ENCODE measurements around the gene TAC3. TPM values are rescaled to one million over a fixed set of nuclear protein-coding genes. Genes with fewer than 3 reads are reported as not detected.

The TAC3 gene
- total RNA-seq, 2 experiments from 2014 or later: not detected

DNA sequence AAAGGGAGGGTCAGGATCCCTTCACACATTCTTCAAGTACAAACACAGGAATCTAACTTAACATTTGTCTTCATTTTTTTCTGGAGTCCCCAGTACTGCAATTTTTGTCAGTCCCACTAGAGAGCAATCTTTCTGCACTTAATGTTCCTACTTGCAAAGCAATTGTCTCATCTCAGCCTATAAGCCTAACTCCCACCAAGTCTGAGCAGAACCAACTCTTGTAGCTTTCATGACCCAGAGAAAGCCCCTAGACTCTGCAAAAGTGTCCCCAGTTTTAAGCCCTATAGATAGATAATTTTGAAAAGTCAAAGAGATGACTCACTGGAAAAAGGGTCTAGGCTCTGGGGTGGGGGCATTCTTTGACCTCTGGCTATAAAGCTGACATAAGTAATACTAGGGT lies 8.2 kb downstream of the TAC3 start:
- no peak overlapping the region for H3K4me3 ChIP-seq (ENCODE audit: low read depth, low read length, poor library complexity, severe bottlenecking)
- no peak overlapping the region for H3K27ac ChIP-seq (ENCODE audit: low read depth, low read length, poor library complexity, severe bottlenecking)
- POLR2A ChIA-PET: interaction anchor here (1.1 kb wide), 1 partner anchor 104 kb away, joined by 4 read pairs; no protein-coding TSS in a partner anchor
- H3K36me3 ChIP-seq (ENCODE audit: insufficient read depth, low read length): peaks cover 16% of the 10 kb centered on the region
- no peaks in the 10 kb centered on the region for H3K9me2 ChIP-seq (ENCODE audit: insufficient read depth, low read length)
- intact Hi-C loops (cut with micrococcal nuclease; ENCODE audit: unreplicated experiment): loop anchor here (1.0 to 5.0 kb wide), 3 partner anchors 61 to 174 kb away; no protein-coding TSS in a partner anchor
- H3K79me2 ChIP-seq (ENCODE audit: insufficient read depth, low read depth, low read length): peaks cover 14% of the 10 kb centered on the region; the same call in 1 of the 2 replicates
- TF ChIP-seq, protein P1, sequence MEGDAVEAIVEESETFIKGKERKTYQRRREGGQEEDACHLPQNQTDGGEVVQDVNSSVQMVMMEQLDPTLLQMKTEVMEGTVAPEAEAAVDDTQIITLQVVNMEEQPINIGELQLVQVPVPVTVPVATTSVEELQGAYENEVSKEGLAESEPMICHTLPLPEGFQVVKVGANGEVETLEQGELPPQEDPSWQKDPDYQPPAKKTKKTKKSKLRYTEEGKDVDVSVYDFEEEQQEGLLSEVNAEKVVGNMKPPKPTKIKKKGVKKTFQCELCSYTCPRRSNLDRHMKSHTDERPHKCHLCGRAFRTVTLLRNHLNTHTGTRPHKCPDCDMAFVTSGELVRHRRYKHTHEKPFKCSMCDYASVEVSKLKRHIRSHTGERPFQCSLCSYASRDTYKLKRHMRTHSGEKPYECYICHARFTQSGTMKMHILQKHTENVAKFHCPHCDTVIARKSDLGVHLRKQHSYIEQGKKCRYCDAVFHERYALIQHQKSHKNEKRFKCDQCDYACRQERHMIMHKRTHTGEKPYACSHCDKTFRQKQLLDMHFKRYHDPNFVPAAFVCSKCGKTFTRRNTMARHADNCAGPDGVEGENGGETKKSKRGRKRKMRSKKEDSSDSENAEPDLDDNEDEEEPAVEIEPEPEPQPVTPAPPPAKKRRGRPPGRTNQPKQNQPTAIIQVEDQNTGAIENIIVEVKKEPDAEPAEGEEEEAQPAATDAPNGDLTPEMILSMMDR (conservative IDR thresholded peaks at IDR 0.05; ENCODE audit: low read length): peak; percentile 88
- TF ChIP-seq EZH2phosphoT487 (IDR thresholded peaks at IDR 0.05; ENCODE audit: borderline replicate concordance, low read depth, low read length): no peak
- CTCF ChIA-PET (ENCODE audit: unreplicated experiment): interaction anchor here (1.0 to 1.3 kb wide), 2 partner anchors 57 to 103 kb away, joined by 4 read pairs; partner anchors contain the start of gene STAT6
- peak; percentile 79 for DNase-seq (ENCODE audit: low spot score)
- peak overlapping the region; percentile 88; the same call in 1 of the 2 replicates for H2AFZ ChIP-seq (ENCODE audit: low read length)
- H4K20me1 ChIP-seq (ENCODE audit: insufficient read depth, low read length): 0 out of 2 replicates have a peak, but pooled peaks cover 5% of the 10 kb centered on the region
- H3K4me2 ChIP-seq (ENCODE audit: low read length): no peak overlapping the region
- H3K4me1 ChIP-seq (ENCODE audit: insufficient read depth, low read length, poor library complexity, severe bottlenecking): peaks cover 15% of the 10 kb centered on the region
- H3K9me3 ChIP-seq (ENCODE audit: low read length): no peaks in the 10 kb centered on the region
- no TSS peak for BruUV-seq (replicated peaks)

DNA sequence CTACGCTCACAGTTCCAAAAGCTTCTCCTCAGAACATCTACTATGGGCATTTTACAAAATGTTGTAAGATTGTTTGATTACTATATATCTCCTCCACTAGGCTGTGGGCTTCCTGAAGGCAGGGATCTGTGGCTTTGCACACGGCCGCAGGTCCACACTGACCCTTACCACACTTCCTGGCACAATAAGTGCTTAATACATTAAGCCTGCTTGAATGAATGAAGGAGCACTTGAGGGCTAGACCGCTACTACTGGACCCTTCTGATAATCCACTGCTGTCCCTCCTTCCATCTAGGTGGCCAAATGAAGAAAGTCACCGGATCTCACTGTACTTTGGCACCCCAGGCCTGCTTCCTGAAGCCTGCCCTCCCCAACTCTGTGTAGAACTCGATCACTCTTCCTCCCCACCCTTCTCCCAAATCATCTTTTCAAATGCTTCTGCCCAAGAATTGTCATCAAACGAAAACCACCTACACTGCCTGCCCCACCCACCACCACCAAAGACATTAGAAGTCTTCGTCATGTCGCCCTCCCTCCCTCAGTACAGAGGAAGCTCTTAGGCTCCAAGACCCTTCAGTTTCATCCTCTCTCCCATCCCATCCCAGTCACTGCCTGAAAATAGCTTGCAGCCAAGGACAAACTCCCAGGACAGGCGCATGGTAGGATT lies 9.4 kb downstream of the TAC3 start:
- H3K27ac ChIP-seq (ENCODE audit: low read depth, low read length, poor library complexity, severe bottlenecking): no peak overlapping the region
- H3K9me2 ChIP-seq (ENCODE audit: insufficient read depth, low read length): no peaks in the 10 kb centered on the region
- ChIA-PET CTCF (ENCODE audit: unreplicated experiment) (interaction anchor here (3.0 kb wide), 1 partner anchor 105 kb away, joined by 12 read pairs; the partner anchor contains the start of gene STAT6), POLR2A (no interaction called here)
- no TSS peak for BruUV-seq (replicated peaks)
- TF ChIP-seq EZH2phosphoT487 (IDR thresholded peaks at IDR 0.05; ENCODE audit: borderline replicate concordance, low read depth, low read length): no peak
- TF ChIP-seq, protein P1 (conservative IDR thresholded peaks at IDR 0.05; ENCODE audit: low read length): no peak
- H3K4me2 ChIP-seq (ENCODE audit: low read length): peak overlapping the region; percentile 42
- H3K4me1 ChIP-seq (ENCODE audit: insufficient read depth, low read length, poor library complexity, severe bottlenecking): peaks cover 15% of the 10 kb centered on the region
- H3K9me3 ChIP-seq (ENCODE audit: low read length): no peaks in the 10 kb centered on the region
- no peak for DNase-seq (ENCODE audit: low spot score)
- H2AFZ ChIP-seq (ENCODE audit: low read length): peak overlapping the region; percentile 88
- H3K79me2 ChIP-seq (ENCODE audit: insufficient read depth, low read depth, low read length): peaks cover 14% of the 10 kb centered on the region; the same call in 1 of the 2 replicates
- peaks cover 27% of the 10 kb centered on the region for H3K36me3 ChIP-seq (ENCODE audit: insufficient read depth, low read length)
- H4K20me1 ChIP-seq (ENCODE audit: insufficient read depth, low read length): 0 out of 2 replicates have a peak, but pooled peaks cover 5% of the 10 kb centered on the region
- intact Hi-C loops (cut with micrococcal nuclease; ENCODE audit: unreplicated experiment): loop anchor here (5.0 kb wide), 1 partner anchor 175 kb away; no protein-coding TSS in a partner anchor
- peak overlapping the region; percentile 48 for H3K4me3 ChIP-seq (ENCODE audit: low read depth, low read length, poor library complexity, severe bottlenecking)

All from OCI-LY7 (cell line).